A549 treated with ZK216348 at 1 μM for 4 hours (cell line): ENCODE data around the gene COX5B. TPM values are rescaled to one million over a fixed set of nuclear protein-coding genes. Genes with fewer than 3 reads are reported as not detected.

ENCODE experiments used
- total RNA-seq: library from RNA; stranded (reverse); fragments of 200-300 nt; extraction: Qiagen RNA extraction; gene quantifications from 5 replicates; pipeline ENCODE4 v1.2.3, GENCODE V29; 2022; ENCODE audit warnings: low read depth

The COX5B gene, protein sequence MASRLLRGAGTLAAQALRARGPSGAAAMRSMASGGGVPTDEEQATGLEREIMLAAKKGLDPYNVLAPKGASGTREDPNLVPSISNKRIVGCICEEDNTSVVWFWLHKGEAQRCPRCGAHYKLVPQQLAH
- total RNA-seq = 236 to 332 TPM (median 305 TPM) in 5 replicates

DNA sequence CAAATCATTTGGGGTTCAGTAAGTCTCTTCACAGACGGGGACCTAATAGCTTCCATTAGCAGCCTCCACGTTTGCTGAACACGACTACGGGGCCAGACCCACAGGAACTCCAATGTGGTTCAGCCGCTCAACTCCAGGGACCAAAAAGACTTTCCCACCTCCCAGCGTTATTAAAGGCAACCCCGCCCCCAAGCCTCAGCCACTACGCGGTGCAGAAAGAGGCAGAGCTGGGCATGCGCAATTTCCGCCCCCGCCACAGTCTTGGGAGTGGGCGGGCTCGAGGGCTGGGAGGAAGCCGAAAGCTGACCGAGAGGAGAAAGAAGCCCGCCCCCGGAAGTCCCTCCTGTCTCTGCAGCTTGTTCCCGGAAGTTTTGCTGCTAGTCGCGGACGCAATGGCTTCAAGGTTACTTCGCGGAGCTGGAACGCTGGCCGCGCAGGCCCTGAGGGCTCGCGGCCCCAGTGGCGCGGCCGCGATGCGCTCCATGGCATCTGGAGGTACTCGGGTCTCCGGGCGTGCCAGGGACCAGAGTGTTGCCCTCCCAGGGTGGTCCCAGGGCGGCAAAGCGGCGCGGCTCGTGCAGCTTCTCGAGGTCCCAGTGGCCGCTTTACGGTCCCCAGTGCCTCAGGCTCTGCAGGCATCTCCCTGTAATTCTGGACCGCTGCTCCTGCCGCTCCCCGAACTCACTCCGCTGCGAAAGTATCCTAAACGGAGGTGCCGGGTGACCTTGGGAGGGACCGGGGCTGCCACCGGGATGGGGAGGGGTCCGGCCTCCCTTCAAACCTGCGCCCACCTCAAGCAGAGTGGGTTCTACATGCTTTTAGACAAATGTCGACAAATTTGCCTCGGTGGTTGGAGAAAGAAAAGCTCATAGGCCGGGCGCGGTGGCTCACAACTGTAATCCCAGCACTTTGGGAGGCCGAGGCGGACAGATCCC lies at the start of gene COX5B:
Gene COX5B, plus strand, starts transcription at position 368 of the 935 bp plus-strand sequence. Its CDS starts 25 bp downstream, at position 393.

DNA sequence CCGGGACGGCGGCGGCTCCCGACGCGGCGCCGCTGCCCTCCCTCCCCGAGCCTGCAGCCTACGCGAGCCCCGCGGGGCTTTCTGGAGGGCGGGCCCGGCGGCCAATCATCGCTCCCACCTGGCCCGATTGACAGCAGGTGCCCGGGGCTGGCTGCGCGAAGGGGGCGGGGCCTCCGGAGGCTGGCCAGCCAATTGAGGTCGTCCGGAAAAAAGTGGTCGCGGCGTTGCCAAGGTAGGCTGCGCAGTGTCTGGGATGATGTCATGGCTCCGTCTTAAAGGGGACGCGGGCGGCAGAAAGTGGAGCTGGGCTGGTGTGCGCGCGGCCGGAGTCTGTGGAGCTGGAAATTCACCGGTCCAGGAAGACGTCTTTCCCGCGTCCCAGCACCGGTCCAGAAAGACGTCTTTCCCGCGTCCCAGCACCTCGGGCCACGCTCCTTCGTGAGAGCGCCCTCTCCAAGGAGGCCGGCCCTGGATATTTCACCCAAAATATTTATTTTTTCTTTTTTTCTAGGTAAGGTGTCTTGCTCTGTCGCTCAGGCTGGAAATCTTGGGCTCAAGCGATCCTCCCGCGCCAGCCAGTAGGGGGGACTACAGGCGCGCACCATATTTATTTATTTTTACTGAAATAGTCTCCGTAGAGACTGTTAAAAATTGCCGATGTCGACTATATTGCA lies 18.2 kb downstream of the COX5B start, which contains the start of gene ACTR1B:
Gene ACTR1B, minus strand, starts transcription at position 83 of the 674 bp plus-strand sequence. CDS start 154 bp downstream, outside the sequence.

DNA sequence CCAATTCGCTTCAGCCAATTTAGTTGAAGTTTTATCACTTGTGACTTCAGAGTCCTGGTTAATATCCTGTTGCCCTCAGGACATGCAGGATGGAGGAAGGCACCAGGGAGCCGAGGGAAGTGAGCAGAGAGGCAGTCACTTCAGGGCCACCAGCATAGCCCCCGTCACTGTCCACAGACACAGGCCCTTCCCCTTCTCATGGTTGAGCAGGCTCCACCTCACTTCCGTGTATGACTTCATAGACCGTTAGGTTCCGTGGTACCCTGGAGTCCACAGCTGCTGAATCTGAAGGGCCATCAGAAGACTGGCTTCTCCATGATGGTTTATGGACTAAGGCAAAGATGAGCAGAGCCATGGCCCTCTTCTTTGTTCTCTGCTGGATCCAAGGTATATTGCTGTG lies 23.6 kb downstream of the COX5B start, which contains the start of gene C2orf92:
Gene C2orf92, plus strand, starts transcription at position 266 of the 400 bp plus-strand sequence. Its CDS starts 76 bp downstream, at position 342.

Other genes with a start within 250 kb of the COX5B start
- gene ANKRD36B, start 56.2 kb upstream of the COX5B start, total RNA-seq = 4.3 to 6.7 TPM (median 5.5 TPM) in 5 replicates
- gene ACTR1B, start 18.0 kb downstream of the COX5B start, total RNA-seq = 28.4 to 46.8 TPM (median 41.4 TPM) in 5 replicates
- gene C2orf92, start 23.7 kb downstream of the COX5B start, total RNA-seq = 0.54 to 1.1 TPM (median 0.66 TPM) in 5 replicates
- gene ZAP70, start 67.5 kb downstream of the COX5B start, total RNA-seq = not detected in 5 replicates